Liver (tissue), 3 donors: ENCODE data around the gene PARP12.

Experiments used
- EGR1 ChIP-seq, 2 donors: IDR thresholded peaks; 2 replicates each; pipeline ENCODE4 v1.6.1; 2016 to 2018; ENCODE audit warnings: antibody characterized with exemption in 2 of 2, low read depth in 2 of 2
- GABPA ChIP-seq, 2 donors: IDR thresholded peaks in 1 of 2; conservative IDR thresholded peaks in 1 of 2; 2 replicates each; pipeline ENCODE4 v1.6.1; 2016; ENCODE audit warnings: antibody characterized with exemption in 2 of 2, mild to moderate bottlenecking in 1 of 2, moderate library complexity in 1 of 2
- MAX ChIP-seq: IDR thresholded peaks from 2 replicates; pipeline ENCODE4 v1.6.1; 2016; ENCODE audit warnings: antibody characterized with exemption
- RAD21 ChIP-seq, 2 donors: IDR thresholded peaks; 2 replicates each; pipeline ENCODE4 v1.6.1; 2016; ENCODE audit warnings: antibody characterized with exemption in 2 of 2, mild to moderate bottlenecking in 2 of 2
- SP1 ChIP-seq: IDR thresholded peaks from 2 replicates; pipeline ENCODE4 v1.6.1; 2018; ENCODE audit warnings: antibody characterized with exemption, mild to moderate bottlenecking
- TAF1 ChIP-seq: conservative IDR thresholded peaks from 2 replicates; pipeline ENCODE4 v1.6.1; 2016; ENCODE audit warnings: antibody characterized with exemption, mild to moderate bottlenecking
- YY1 ChIP-seq: IDR thresholded peaks from 2 replicates; pipeline ENCODE4 v1.6.1; 2016; ENCODE audit warnings: antibody characterized with exemption, mild to moderate bottlenecking
- TF ChIP-seq, protein P1 (sequence below): fragments of 150-350 bp; IDR thresholded peaks from 2 replicates; pipeline ENCODE4 v1.5.1; 2017; ENCODE audit warnings: improper control_type of control experiment, low read depth, low read length; ENCODE audit not compliant: missing input control
- TF ChIP-seq, protein P2 (sequence below): IDR thresholded peaks from 2 replicates; pipeline ENCODE4 v1.6.1; 2016; ENCODE audit warnings: antibody characterized with exemption
- donor health status: healthy.
- donor health status: healthy.

DNA sequence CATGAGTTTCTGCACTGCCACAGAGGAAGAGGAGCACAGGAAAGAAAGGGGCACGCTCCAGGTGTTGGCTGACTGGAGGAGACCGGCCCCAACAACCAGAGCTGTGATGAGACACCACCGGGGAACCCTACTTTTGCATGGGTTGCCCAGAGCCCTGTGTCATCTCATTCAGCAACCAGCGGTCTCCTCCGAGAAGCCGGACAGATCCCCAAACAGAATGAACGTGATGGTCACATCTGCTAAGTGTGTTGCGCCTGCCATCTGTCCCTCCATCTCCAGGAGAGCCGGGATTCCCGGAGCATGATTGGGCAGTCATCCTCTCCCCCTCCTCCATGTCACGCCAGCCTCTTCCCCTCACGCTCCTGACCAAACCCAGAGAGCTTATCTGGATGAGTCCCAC, 22.9 kb downstream of the PARP12 start:
- TF ChIP-seq, protein P1, sequence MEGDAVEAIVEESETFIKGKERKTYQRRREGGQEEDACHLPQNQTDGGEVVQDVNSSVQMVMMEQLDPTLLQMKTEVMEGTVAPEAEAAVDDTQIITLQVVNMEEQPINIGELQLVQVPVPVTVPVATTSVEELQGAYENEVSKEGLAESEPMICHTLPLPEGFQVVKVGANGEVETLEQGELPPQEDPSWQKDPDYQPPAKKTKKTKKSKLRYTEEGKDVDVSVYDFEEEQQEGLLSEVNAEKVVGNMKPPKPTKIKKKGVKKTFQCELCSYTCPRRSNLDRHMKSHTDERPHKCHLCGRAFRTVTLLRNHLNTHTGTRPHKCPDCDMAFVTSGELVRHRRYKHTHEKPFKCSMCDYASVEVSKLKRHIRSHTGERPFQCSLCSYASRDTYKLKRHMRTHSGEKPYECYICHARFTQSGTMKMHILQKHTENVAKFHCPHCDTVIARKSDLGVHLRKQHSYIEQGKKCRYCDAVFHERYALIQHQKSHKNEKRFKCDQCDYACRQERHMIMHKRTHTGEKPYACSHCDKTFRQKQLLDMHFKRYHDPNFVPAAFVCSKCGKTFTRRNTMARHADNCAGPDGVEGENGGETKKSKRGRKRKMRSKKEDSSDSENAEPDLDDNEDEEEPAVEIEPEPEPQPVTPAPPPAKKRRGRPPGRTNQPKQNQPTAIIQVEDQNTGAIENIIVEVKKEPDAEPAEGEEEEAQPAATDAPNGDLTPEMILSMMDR: no peak
- no peak for TF ChIP-seq RAD21 (IDR thresholded peaks at IDR 0.05)
- TF ChIP-seq YY1: no peak
- TF ChIP-seq TAF1: no peak
- TF ChIP-seq, protein P2, sequence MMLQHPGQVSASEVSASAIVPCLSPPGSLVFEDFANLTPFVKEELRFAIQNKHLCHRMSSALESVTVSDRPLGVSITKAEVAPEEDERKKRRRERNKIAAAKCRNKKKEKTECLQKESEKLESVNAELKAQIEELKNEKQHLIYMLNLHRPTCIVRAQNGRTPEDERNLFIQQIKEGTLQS: no peak
- no peak for TF ChIP-seq EGR1 (IDR thresholded peaks at IDR 0.05; ENCODE audit: low read depth in 2 of 2)
- TF ChIP-seq SP1: no peak
- TF ChIP-seq GABPA (IDR thresholded peaks at IDR 0.05 in 1 of 2, conservative IDR thresholded peaks at IDR 0.05 in 1 of 2): no peak
- no peak for TF ChIP-seq MAX
